GM12801 (cell line): ENCODE measurements around the gene EPS8L3.

Experiments used
- CTCF ChIP-seq: IDR thresholded peaks from one replicate; pipeline ENCODE4 v1.5.1; 2011; ENCODE audit warnings: control low read depth; ENCODE audit not compliant: insufficient read length; ENCODE audit errors: extremely low read depth

Gene EPS8L3

GRCh38 chr1:109799445-109799844, 35.7 kb upstream of the EPS8L3 start:
- TF ChIP-seq CTCF: no peak

- no peak for TF ChIP-seq CTCF
Observed at GRCh38 chr1:109796484-109797302, 33.0 kb upstream of the EPS8L3 start.

- TF ChIP-seq CTCF: no peak
Observed at GRCh38 chr1:109794319-109795132, 30.8 kb upstream of the EPS8L3 start.

GRCh38 chr1:109793486-109794318, 30.0 kb upstream of the EPS8L3 start:
- TF ChIP-seq CTCF: no peak

- no peak for TF ChIP-seq CTCF
Observed at GRCh38 chr1:109793089-109793485, 29.4 kb upstream of the EPS8L3 start.

GRCh38 chr1:109792056-109792831, 28.5 kb upstream of the EPS8L3 start:
- TF ChIP-seq CTCF: no peak
